Esophagus (tissue), 2 donors: ENCODE data around the gene CAPN3. TPM values are rescaled to one million over a fixed set of nuclear protein-coding genes. Genes with fewer than 3 reads are reported as not detected.

ENCODE experiments used
- H3K27ac ChIP-seq, 2 donors: one replicate each; pipeline ENCODE4 v1.5.1; 2013; ENCODE audit warnings: low read depth in 2 of 2, mild to moderate bottlenecking in 2 of 2, inconsistent platforms in 1 of 2, low read length in 1 of 2, moderate library complexity in 1 of 2
- H3K27me3 ChIP-seq, 2 donors: one replicate each; pipeline ENCODE4 v1.6.1; 2013; ENCODE audit warnings: low read length in 2 of 2, control low read depth in 1 of 2, mild to moderate bottlenecking in 1 of 2; ENCODE audit not compliant: insufficient read depth in 2 of 2, control insufficient read depth in 1 of 2
- H3K36me3 ChIP-seq, 2 donors: one replicate each; pipeline ENCODE4 v1.6.1; 2013; ENCODE audit warnings: low read length in 1 of 2; ENCODE audit not compliant: control insufficient read depth in 2 of 2, insufficient read depth in 2 of 2
- H3K4me1 ChIP-seq, 2 donors: one replicate each; pipeline ENCODE4 v1.6.1; 2013; ENCODE audit warnings: low read length in 1 of 2; ENCODE audit not compliant: control insufficient read depth in 2 of 2, insufficient read depth in 2 of 2
- H3K4me3 ChIP-seq, 2 donors: one replicate each; pipeline ENCODE4 v1.5.1; 2013; ENCODE audit warnings: low read length in 2 of 2, mild to moderate bottlenecking in 2 of 2, low read depth in 1 of 2, moderate library complexity in 1 of 2
- H3K9me3 ChIP-seq, 2 donors: one replicate each; pipeline ENCODE4 v1.6.1; 2013; ENCODE audit warnings: mild to moderate bottlenecking in 2 of 2, low read depth in 1 of 2, low read length in 1 of 2, moderate library complexity in 1 of 2; ENCODE audit not compliant: control insufficient read depth in 2 of 2, insufficient read depth in 1 of 2
- WGBS, 2 donors: extraction: QIAGEN DNeasy Blood & Tissue Kit; methylation state at CpG; one replicate each; pipeline ENCODE4 v1.1.7; 2013; 5-methylcytosine and 5-hydroxymethylcytosine counted together
- polyA plus RNA-seq, 2 donors: library from polyadenylated mRNA; stranded (reverse); fragments of 200-250 nt; gene quantifications; one replicate each; pipeline ENCODE4 v1.2.3, GENCODE V29; 2013
- donor health status: healthy with polysubstance abuse.
- donor health status: Bipolar disorder and iron deficiency.

CAPN3 gene
- polyA plus RNA-seq, 2 donors: 7.4 to 25.8 TPM

- H3K27me3 ChIP-seq: no peaks in the 10 kb centered on the region
- no peaks in the 10 kb centered on the region for H3K9me3 ChIP-seq
- no peak overlapping the region for H3K27ac ChIP-seq
- H3K4me3 ChIP-seq: no peak overlapping the region
- WGBS, 2 donors: 28 to 40% methylated on average over 1 of the region's 1 CpG
- no peaks in the 10 kb centered on the region for H3K36me3 ChIP-seq
- H3K4me1 ChIP-seq: no peaks in the 10 kb centered on the region
Observed at GRCh38 chr15:42364529-42364928, 5.2 kb downstream of the CAPN3 start.

GRCh38 chr15:42365921-42366550 is 6.7 kb downstream of the CAPN3 start:
- Histone ChIP-seq H3K9me3 (no peaks in the 10 kb centered on the region), H3K4me3 (no peak overlapping the region), H3K36me3 (no peaks in the 10 kb centered on the region), H3K4me1 (no peaks in the 10 kb centered on the region), H3K27ac (no peak overlapping the region), H3K27me3 (no peaks in the 10 kb centered on the region)
- WGBS, 2 donors: 89 to 93% methylated on average over 5 of the region's 5 CpGs

GRCh38 chr15:42367041-42367440 is 7.7 kb downstream of the CAPN3 start:
- Histone ChIP-seq H3K4me1 (no peaks in the 10 kb centered on the region), H3K27ac (no peak overlapping the region), H3K27me3 (no peaks in the 10 kb centered on the region), H3K9me3 (no peaks in the 10 kb centered on the region), H3K36me3 (no peaks in the 10 kb centered on the region), H3K4me3 (no peak overlapping the region)
- 68 to 87% methylated on average over 5 of the region's 5 CpGs for WGBS, 2 donors

GRCh38 chr15:42368096-42368495 is 8.8 kb downstream of the CAPN3 start:
- no peak overlapping the region for H3K4me3 ChIP-seq
- no peak overlapping the region for H3K27ac ChIP-seq
- H3K36me3 ChIP-seq: no peaks in the 10 kb centered on the region
- no peaks in the 10 kb centered on the region for H3K9me3 ChIP-seq
- no peaks in the 10 kb centered on the region for H3K27me3 ChIP-seq
- 88 to 90% methylated on average over 3 of the region's 3 CpGs for WGBS, 2 donors
- H3K4me1 ChIP-seq: no peaks in the 10 kb centered on the region

- H3K9me3 ChIP-seq: no peaks in the 10 kb centered on the region
- WGBS, 2 donors: 70 to 77% methylated on average over 2 of the region's 2 CpGs
- H3K27me3 ChIP-seq: no peaks in the 10 kb centered on the region
- H3K27ac ChIP-seq: no peak overlapping the region
- no peaks in the 10 kb centered on the region for H3K36me3 ChIP-seq
- H3K4me3 ChIP-seq: no peak overlapping the region
- H3K4me1 ChIP-seq: no peaks in the 10 kb centered on the region
Observed at GRCh38 chr15:42371096-42371495, 11.8 kb downstream of the CAPN3 start.

GRCh38 chr15:42373274-42373673 is 14.0 kb downstream of the CAPN3 start:
- Histone ChIP-seq H3K27ac (no peak overlapping the region), H3K36me3 (no peaks in the 10 kb centered on the region), H3K4me3 (no peak overlapping the region), H3K9me3 (no peaks in the 10 kb centered on the region), H3K4me1 (no peaks in the 10 kb centered on the region), H3K27me3 (no peaks in the 10 kb centered on the region)
- WGBS, 2 donors: 85 to 88% methylated on average over 1 of the region's 1 CpG

- H3K27me3 ChIP-seq: no peaks in the 10 kb centered on the region
- WGBS, 2 donors: 94% methylated on average over 4 of the region's 4 CpGs
- H3K4me3 ChIP-seq: no peak overlapping the region
- no peak overlapping the region for H3K27ac ChIP-seq
- H3K9me3 ChIP-seq: no peaks in the 10 kb centered on the region
- no peaks in the 10 kb centered on the region for H3K4me1 ChIP-seq
- no peaks in the 10 kb centered on the region for H3K36me3 ChIP-seq
Observed at GRCh38 chr15:42373936-42374335, 14.6 kb downstream of the CAPN3 start.

GRCh38 chr15:42374810-42375209 is 15.5 kb downstream of the CAPN3 start:
- no peaks in the 10 kb centered on the region for H3K27me3 ChIP-seq
- H3K4me3 ChIP-seq: no peak overlapping the region
- no peaks in the 10 kb centered on the region for H3K36me3 ChIP-seq
- no peak overlapping the region for H3K27ac ChIP-seq
- no peaks in the 10 kb centered on the region for H3K9me3 ChIP-seq
- WGBS, 2 donors: 90 to 96% methylated on average over 1 of the region's 1 CpG
- no peaks in the 10 kb centered on the region for H3K4me1 ChIP-seq

GRCh38 chr15:42375252-42375651 is 16.0 kb downstream of the CAPN3 start:
- Histone ChIP-seq H3K4me3 (no peak overlapping the region), H3K4me1 (no peaks in the 10 kb centered on the region), H3K36me3 (no peaks in the 10 kb centered on the region), H3K9me3 (no peaks in the 10 kb centered on the region), H3K27me3 (no peaks in the 10 kb centered on the region), H3K27ac (no peak overlapping the region)
- WGBS, 2 donors: 95% methylated on average over 5 of the region's 5 CpGs

GRCh38 chr15:42375941-42376340 is 16.6 kb downstream of the CAPN3 start:
- 72 to 81% methylated on average over 4 of the region's 4 CpGs for whole genome bisulfite sequencing, 2 donors
- no peak overlapping the region for H3K4me3 ChIP-seq
- no peaks in the 10 kb centered on the region for H3K9me3 ChIP-seq
- H3K4me1 ChIP-seq: no peaks in the 10 kb centered on the region
- H3K36me3 ChIP-seq: no peaks in the 10 kb centered on the region
- no peak overlapping the region for H3K27ac ChIP-seq
- H3K27me3 ChIP-seq: no peaks in the 10 kb centered on the region
